ENCODE data around the gene TXNDC16.
"Not testable (repeated sequence)": the region's sequence is repeated elsewhere in the genome, so short reads cannot be mapped to it uniquely, and the experiment has no call there.

TXNDC16 gene

GRCh38 chr14:52552063-52552988 lies at the start of gene TXNDC16, which contains the start of gene GPR137C:
TXNDC16 (minus strand) TSS chr14:52552505; CDS start chr14:52543557, 8,948 bp downstream.
GPR137C (plus strand) TSS chr14:52552836; CDS start chr14:52553148, 312 bp downstream.
- peak; percentile 99 to 100 (median 100) for DNase-seq (ENCODE audit: low read depth in 3 of 3)

- DNase-seq (ENCODE audit: low read depth in 3 of 3), result no peak
Observed at GRCh38 chr14:52599974-52600373, 47.7 kb upstream of the TXNDC16 start.

- no peak for DNase-seq (ENCODE audit: low read depth in 3 of 3)
Observed at GRCh38 chr14:52598568-52598967, 46.3 kb upstream of the TXNDC16 start.

- DNase-seq (ENCODE audit: low read depth in 3 of 3), result no peak
Observed at GRCh38 chr14:52596861-52597260, 44.6 kb upstream of the TXNDC16 start.

- DNase-seq (ENCODE audit: low read depth in 3 of 3), result no peak
Observed at GRCh38 chr14:52596320-52596719, 44.0 kb upstream of the TXNDC16 start.

- DNase-seq (ENCODE audit: low read depth in 3 of 3), result no peak
Observed at GRCh38 chr14:52590318-52590717, 38.0 kb upstream of the TXNDC16 start.

- no peak for DNase-seq (ENCODE audit: low read depth in 3 of 3)
Observed at GRCh38 chr14:52589646-52590045, 37.3 kb upstream of the TXNDC16 start.

GRCh38 chr14:52583544-52583943 lies 31.2 kb upstream of the TXNDC16 start:
- no peak for DNase-seq (ENCODE audit: low read depth in 3 of 3)

GRCh38 chr14:52575858-52576257 lies 23.6 kb upstream of the TXNDC16 start:
- no peak for DNase-seq (ENCODE audit: low read depth in 3 of 3)

GRCh38 chr14:52568454-52568853 lies 16.1 kb upstream of the TXNDC16 start:
- DNase-seq (ENCODE audit: low read depth in 3 of 3), result not testable (repeated sequence)

GRCh38 chr14:52563120-52563519 lies 10.8 kb upstream of the TXNDC16 start:
- DNase-seq (ENCODE audit: low read depth in 3 of 3), result no peak

- DNase-seq (ENCODE audit: low read depth in 3 of 3), result no peak
Observed at GRCh38 chr14:52558688-52559087, 6.4 kb upstream of the TXNDC16 start.

- peak; percentile 53 to 74 (median 55) for DNase-seq (ENCODE audit: low read depth in 3 of 3)
Observed at GRCh38 chr14:52553671-52554575, 1.6 kb upstream of the TXNDC16 start.

- peak in 1 of 3 experiments; percentile 26 for DNase-seq (ENCODE audit: low read depth in 3 of 3)
Observed at GRCh38 chr14:52553002-52553670, 831 bp upstream of the TXNDC16 start.

- no peak for DNase-seq (ENCODE audit: low read depth in 3 of 3)
Observed at GRCh38 chr14:52551696-52552062, 626 bp downstream of the TXNDC16 start.

- no peak for DNase-seq (ENCODE audit: low read depth in 3 of 3)
Observed at GRCh38 chr14:52551205-52551604, 1.1 kb downstream of the TXNDC16 start.

GRCh38 chr14:52550661-52551060 lies 1.6 kb downstream of the TXNDC16 start:
- DNase-seq (ENCODE audit: low read depth in 3 of 3), result no peak

- no peak for DNase-seq (ENCODE audit: low read depth in 3 of 3)
Observed at GRCh38 chr14:52547526-52547925, 4.8 kb downstream of the TXNDC16 start.

- no peak for DNase-seq (ENCODE audit: low read depth in 3 of 3)
Observed at GRCh38 chr14:52547027-52547426, 5.3 kb downstream of the TXNDC16 start.

GRCh38 chr14:52546318-52546670 lies 6.0 kb downstream of the TXNDC16 start:
- no peak for DNase-seq (ENCODE audit: low read depth in 3 of 3)

- DNase-seq (ENCODE audit: low read depth in 3 of 3), result no peak
Observed at GRCh38 chr14:52545584-52546317, 6.6 kb downstream of the TXNDC16 start.

All from stimulated activated CD4-positive, alpha-beta T cell treated with anti-CD3 and anti-CD28 coated beads, TNF-alpha, amount 100 ng/mL, for 24 hours (primary cell).